Measurements from ENCODE around the gene POLDIP3.

- no peak for TF ChIP-seq POLR2AphosphoS5 (IDR thresholded peaks at IDR 0.05; ENCODE audit: low read depth, low read length)
- no peak for TF ChIP-seq REST (IDR thresholded peaks at IDR 0.05; ENCODE audit: insufficient read depth in 1 of 2, low read depth in 2 of 2, low read length in 2 of 2)
- no peak for TF ChIP-seq SIN3A (IDR thresholded peaks at IDR 0.05; ENCODE audit: borderline replicate concordance, insufficient read depth, low read length)
- no peak for TF ChIP-seq TAF1 (IDR thresholded peaks at IDR 0.05; ENCODE audit: borderline replicate concordance, insufficient read depth, low read length)
Measured at GRCh38 chr22:42642806-42643633, 28.3 kb upstream of the POLDIP3 start.

Measured in PFSK-1 (cell line).